ENCODE results near the gene CITED4. TPM values are rescaled to one million over a fixed set of nuclear protein-coding genes. Genes with fewer than 3 reads are reported as not detected.

Gene CITED4
- total RNA-seq, 1 experiment from 2014 or later, result 7.8 TPM

GRCh38 chr1:40890771-40891170 is 28.6 kb upstream of the CITED4 start:
- Histone ChIP-seq H3K9ac (ENCODE audit: low read length) (no peak overlapping the region), H3K27ac (ENCODE audit: low read depth, low read length) (no peak overlapping the region), H3K36me3 (ENCODE audit: control insufficient read depth in 1 of 2, insufficient read depth in 2 of 2, low read length in 2 of 2) (peaks cover 0 to 2% of the 10 kb centered on the region in 2 experiments; a peak in 1 of 4 replicates), H2AFZ (ENCODE audit: low read depth, low read length, poor library complexity, severe bottlenecking) (no peak overlapping the region), H3K79me2 (ENCODE audit: insufficient read depth, low read length) (no peaks in the 10 kb centered on the region), H3K27me3 (ENCODE audit: insufficient read depth, low read length) (no peaks in the 10 kb centered on the region), H4K20me1 (ENCODE audit: insufficient read depth) (no peaks in the 10 kb centered on the region), H3K9me2 (ENCODE audit: insufficient read depth) (no peaks in the 10 kb centered on the region), H3K4me2 (ENCODE audit: low read length) (no peak overlapping the region), H3K4me3 (replicated peaks in 1 of 2; ENCODE audit: low read depth in 1 of 2, low read length in 2 of 2) (no peak overlapping the region), H3K9me3 (ENCODE audit: control insufficient read depth in 1 of 2, insufficient read depth in 1 of 2, low read depth in 1 of 2, low read length in 2 of 2) (peaks cover 11 to 20% of the 10 kb centered on the region in 2 experiments; a peak in 2 of 4 replicates), H3K4me1 (ENCODE audit: control insufficient read depth in 1 of 2, insufficient read depth in 2 of 2, low read length in 2 of 2) (peaks cover 2 to 31% of the 10 kb centered on the region in 2 experiments; a peak in 3 of 4 replicates)
- no TSS peak for BruUV-seq (replicated peaks)
- ChIA-PET POLR2A (interaction anchor here (0.9 kb wide), 1 partner anchor 15 kb away, joined by 3 read pairs; no protein-coding TSS in a partner anchor), RAD21 (ENCODE audit: low non-redundant PET in 1 of 2, low total read pairs in 2 of 2, uncharacterized antibody in 2 of 2, unreplicated experiment in 2 of 2) (no interaction called here), CTCF (interaction anchor here (1.2 kb wide), 1 partner anchor 58 kb away, joined by 5 read pairs; no protein-coding TSS in a partner anchor)
- no peak for TF ChIP-seq ELF1 (IDR thresholded peaks at IDR 0.05; ENCODE audit: borderline replicate concordance, low read depth)
- intact Hi-C loops (cut with micrococcal nuclease), result no loop called here
- no peak for DNase-seq (ENCODE audit: low read depth, low spot score)
- no peak for ATAC-seq

- TF ChIP-seq REST (IDR thresholded peaks at IDR 0.05; ENCODE audit: low read depth), result no peak
- TF ChIP-seq EZH2phosphoT487 (IDR thresholded peaks at IDR 0.05; ENCODE audit: borderline replicate concordance), result no peak
- no peak for TF ChIP-seq EGR1 (IDR thresholded peaks at IDR 0.05; ENCODE audit: low read depth)
- TF ChIP-seq TCF7L2 (IDR thresholded peaks at IDR 0.05; ENCODE audit: borderline replicate concordance, extremely low read depth, insufficient read depth, insufficient read length), result no peak
- no peak for TF ChIP-seq ELF1 (IDR thresholded peaks at IDR 0.05; ENCODE audit: borderline replicate concordance, low read depth)
- TF ChIP-seq JUND (IDR thresholded peaks at IDR 0.05), result no peak
- no peak for TF ChIP-seq ATF3 (IDR thresholded peaks at IDR 0.05)
- no peak for TF ChIP-seq SIN3A (IDR thresholded peaks at IDR 0.05; ENCODE audit: low read depth)
- TF ChIP-seq CEBPB (IDR thresholded peaks at IDR 0.05; ENCODE audit: low read depth), result no peak
- TF ChIP-seq SP1 (IDR thresholded peaks at IDR 0.05; ENCODE audit: low read depth), result no peak
- TF ChIP-seq SRF (IDR thresholded peaks at IDR 0.05; ENCODE audit: low read depth), result no peak
- no peak for TF ChIP-seq CBX3 (IDR thresholded peaks at IDR 0.05; ENCODE audit: low read depth)
- TF ChIP-seq RAD21 (IDR thresholded peaks at IDR 0.05; ENCODE audit: low read depth), result no peak
- TF ChIP-seq FOSL1 (IDR thresholded peaks at IDR 0.05; ENCODE audit: low read depth), result no peak
- TF ChIP-seq ZNF274 (IDR thresholded peaks at IDR 0.05; ENCODE audit: low read depth, low read length), result no peak
- TF ChIP-seq ZFX (IDR thresholded peaks at IDR 0.05), result no peak
- TF ChIP-seq MAX (IDR thresholded peaks at IDR 0.05), result no peak
- H3K9ac ChIP-seq (ENCODE audit: low read length), result no peak overlapping the region
- no TSS peak for BruUV-seq (replicated peaks)
- H3K27me3 ChIP-seq (ENCODE audit: insufficient read depth, low read length), result no peaks in the 10 kb centered on the region
- H3K36me3 ChIP-seq (ENCODE audit: control insufficient read depth in 1 of 2, insufficient read depth in 2 of 2, low read length in 2 of 2), result no peaks in the 10 kb centered on the region
- CTCF ChIA-PET, result interaction anchor here (1.8 kb wide), 1 partner anchor 61 kb away, joined by 5 read pairs; no protein-coding TSS in a partner anchor
- no peaks in the 10 kb centered on the region for H3K9me3 ChIP-seq (ENCODE audit: control insufficient read depth in 1 of 2, insufficient read depth in 1 of 2, low read depth in 1 of 2, low read length in 2 of 2)
- H3K4me1 ChIP-seq (ENCODE audit: control insufficient read depth in 1 of 2, insufficient read depth in 2 of 2, low read length in 2 of 2), result peaks cover 2 to 32% of the 10 kb centered on the region in 2 experiments; a peak in 3 of 4 replicates
- no peaks in the 10 kb centered on the region for H4K20me1 ChIP-seq (ENCODE audit: insufficient read depth)
- ATAC-seq (no peak), DNase-seq (ENCODE audit: low read depth, low spot score) (no peak)
- no peak overlapping the region for H2AFZ ChIP-seq (ENCODE audit: low read depth, low read length, poor library complexity, severe bottlenecking)
- H3K4me3 ChIP-seq (replicated peaks in 1 of 2; ENCODE audit: low read depth in 1 of 2, low read length in 2 of 2), result no peak overlapping the region
- RAD21 ChIA-PET (ENCODE audit: low non-redundant PET in 1 of 2, low total read pairs in 2 of 2, uncharacterized antibody in 2 of 2, unreplicated experiment in 2 of 2), result no interaction called here
- H3K79me2 ChIP-seq (ENCODE audit: insufficient read depth, low read length), result no peaks in the 10 kb centered on the region
- H3K9me2 ChIP-seq (ENCODE audit: insufficient read depth), result no peaks in the 10 kb centered on the region
- intact Hi-C loops (cut with micrococcal nuclease), result no loop called here
- H3K4me2 ChIP-seq (ENCODE audit: low read length), result no peak overlapping the region
- POLR2A ChIA-PET, result interaction anchor here (3.2 kb wide), 1 partner anchor 25 kb away, joined by 7 read pairs; the partner anchor contains the start of gene CITED4
- H3K27ac ChIP-seq (ENCODE audit: low read depth, low read length), result no peak overlapping the region
Measured at GRCh38 chr1:40887652-40888051, 25.5 kb upstream of the CITED4 start.

Data from HCT116 (cell line).